GM23338 (cell line): Measurements from ENCODE around the gene IFI16. TPM values are rescaled to one million over a fixed set of nuclear protein-coding genes. Genes with fewer than 3 reads are reported as not detected.

Experiments used
- ATAC-seq: fragments of 200-7000 bp; cut with Tn5 transposase; 3 replicates; pipeline ENCODE4 v1.9.1; 2020
- DNase-seq: peaks from one replicate; pipeline ENCODE4 v3.0.0-alpha.2; 2015; ENCODE audit warnings: low spot score
- H2AFZ ChIP-seq: fragments of 200-600 bp; sonication (generic); 2 replicates; pipeline ENCODE4 v1.8.0; 2016; ENCODE audit warnings: antibody characterized with exemption, mild to moderate bottlenecking, moderate library complexity
- H3F3A ChIP-seq: fragments of 200-600 bp; sonication (generic); replicated peaks from 2 replicates; pipeline ENCODE4 v1.8.0; 2017; ENCODE audit warnings: antibody characterized with exemption, mixed run types, low read depth
- H3K27ac ChIP-seq: fragments of 200-600 bp; sonication (generic); 2 replicates; pipeline ENCODE4 v1.6.1; 2016; ENCODE audit warnings: low read depth
- H3K27me3 ChIP-seq: fragments of 200-600 bp; sonication (generic); 2 replicates; pipeline ENCODE4 v1.8.0; 2016; ENCODE audit warnings: mild to moderate bottlenecking, mixed run types, moderate library complexity; ENCODE audit not compliant: insufficient read depth
- H3K36me3 ChIP-seq: fragments of 200-600 bp; sonication (generic); 2 replicates; pipeline ENCODE4 v1.8.0; 2016; ENCODE audit warnings: mild to moderate bottlenecking; ENCODE audit not compliant: insufficient read depth
- H3K4me1 ChIP-seq: fragments of 200-600 bp; sonication (generic); 2 replicates; pipeline ENCODE4 v1.8.0; 2016; ENCODE audit warnings: mild to moderate bottlenecking, moderate library complexity; ENCODE audit not compliant: insufficient read depth
- H3K4me2 ChIP-seq: fragments of 200-600 bp; sonication (generic); 2 replicates; pipeline ENCODE4 v1.7.1; 2017; ENCODE audit warnings: mixed run types
- H3K4me3 ChIP-seq: fragments of 200-600 bp; sonication (generic); 2 replicates; pipeline ENCODE4 v1.6.1; 2016; ENCODE audit warnings: mixed run types
- H3K79me2 ChIP-seq: fragments of 200-600 bp; sonication (generic); replicated peaks from 2 replicates; pipeline ENCODE4 v1.8.0; 2017; ENCODE audit warnings: mild to moderate bottlenecking; ENCODE audit not compliant: insufficient read depth
- H3K9me2 ChIP-seq: fragments of 200-600 bp; sonication (generic); 2 replicates; pipeline ENCODE4 v1.8.0; 2017; ENCODE audit not compliant: insufficient read depth
- H4K20me1 ChIP-seq: fragments of 200-600 bp; sonication (generic); replicated peaks from 2 replicates; pipeline ENCODE4 v1.8.0; 2017; ENCODE audit warnings: mild to moderate bottlenecking; ENCODE audit not compliant: insufficient read depth
- H3K27ac Mint-ChIP-seq: 2 replicates; pipeline ENCODE4 v1.8.0; 2020; ENCODE audit warnings: inconsistent platforms, mild to moderate bottlenecking, moderate library complexity, mixed read lengths
- H3K27me3 Mint-ChIP-seq: 3 replicates; pipeline ENCODE4 v1.8.0; 2022; ENCODE audit warnings: low read depth, mild to moderate bottlenecking, moderate library complexity, mixed read lengths, inconsistent platforms; ENCODE audit not compliant: insufficient read depth, poor library complexity
- H3K36me3 Mint-ChIP-seq: 3 replicates; pipeline ENCODE4 v1.8.0; 2021; ENCODE audit warnings: low read depth, mild to moderate bottlenecking, inconsistent platforms, moderate library complexity, mixed read lengths
- H3K4me1 Mint-ChIP-seq: 3 replicates; pipeline ENCODE4 v1.8.0; 2020; ENCODE audit warnings: mild to moderate bottlenecking, inconsistent platforms, mixed read lengths
- H3K4me3 Mint-ChIP-seq: 3 replicates; pipeline ENCODE4 v1.8.0; 2021; ENCODE audit warnings: moderate library complexity, mild to moderate bottlenecking, inconsistent platforms, mixed read lengths
- H3K9me3 Mint-ChIP-seq: 3 replicates; pipeline ENCODE4 v1.8.0; 2020; ENCODE audit warnings: moderate library complexity, mild to moderate bottlenecking, inconsistent platforms, mixed read lengths
- CREB1 ChIP-seq: fragments of 250-450 bp; sonication (Bioruptor Pico); IDR thresholded peaks from 2 replicates; pipeline ENCODE4 v1.5.0; 2020; ENCODE audit warnings: low read depth, mild to moderate bottlenecking, moderate library complexity
- EZH2phosphoT487 ChIP-seq: fragments of 200-600 bp; sonication (generic); IDR thresholded peaks from one replicate; pipeline ENCODE4 v1.8.1; 2018; ENCODE audit warnings: antibody characterized with exemption; ENCODE audit not compliant: unreplicated experiment
- JUNB ChIP-seq: IDR thresholded peaks from one replicate; pipeline ENCODE4 v1.6.1; 2016; ENCODE audit warnings: antibody characterized with exemption; ENCODE audit not compliant: unreplicated experiment
- NANOG ChIP-seq: IDR thresholded peaks from 2 replicates; pipeline ENCODE4 v1.6.1; 2016; ENCODE audit warnings: antibody characterized with exemption, borderline replicate concordance
- POLR2AphosphoS5 ChIP-seq: IDR thresholded peaks from 2 replicates; pipeline ENCODE4 v1.6.1; 2016; ENCODE audit warnings: antibody characterized with exemption, low read depth
- STAT1 ChIP-seq: IDR thresholded peaks from one replicate; pipeline ENCODE4 v1.6.1; 2016; ENCODE audit warnings: antibody characterized with exemption; ENCODE audit not compliant: unreplicated experiment
- ZNF331 ChIP-seq: fragments of 250-450 bp; sonication (Bioruptor Pico); IDR thresholded peaks from 2 replicates; pipeline ENCODE4 v1.5.0; 2020; ENCODE audit warnings: low read depth, mild to moderate bottlenecking, moderate library complexity
- polyA plus RNA-seq: library from polyadenylated mRNA; unstranded; fragments of >200 nt; fragmentation: Nextera tagmentation; extraction: Ambion mirVana; gene quantifications from 2 replicates; pipeline ENCODE4 v1.2.1, GENCODE V29; 2016
- total RNA-seq: library from RNA; depleted of rRNA; stranded (reverse); fragments of >200 nt; shearing (Covaris generic); gene quantifications from 2 replicates; pipeline ENCODE4 v1.2.3, GENCODE V29; 2014
- TF ChIP-seq, protein P1 (sequence below): IDR thresholded peaks from 2 replicates; pipeline ENCODE4 v1.6.1; 2016; ENCODE audit warnings: antibody characterized with exemption
- TF ChIP-seq, protein P2 (sequence below): IDR thresholded peaks from one replicate; pipeline ENCODE4 v1.6.1; 2018; ENCODE audit warnings: antibody characterized with exemption; ENCODE audit not compliant: unreplicated experiment
- TF ChIP-seq, protein P3 (sequence below), 2 experiments: fragments of 200-600 bp in 1 of 2; sonication (generic) in 1 of 2; conservative IDR thresholded peaks; 2 replicates each; pipeline versions ENCODE4 v1.5.1 to v1.6.1; 2016 to 2017; ENCODE audit warnings: antibody characterized with exemption in 2 of 2, low read depth in 2 of 2, mild to moderate bottlenecking in 2 of 2, moderate library complexity in 1 of 2
- TF ChIP-seq, protein P4 (sequence below): fragments of 250-450 bp; sonication (Bioruptor Pico); IDR thresholded peaks from 2 replicates; pipeline ENCODE4 v1.5.0; 2020; ENCODE audit warnings: mild to moderate bottlenecking, moderate library complexity

IFI16 gene
- total and polyA plus RNA-seq, 2 experiments from 2014 or later, result 0.31 to 2.1 TPM

DNA sequence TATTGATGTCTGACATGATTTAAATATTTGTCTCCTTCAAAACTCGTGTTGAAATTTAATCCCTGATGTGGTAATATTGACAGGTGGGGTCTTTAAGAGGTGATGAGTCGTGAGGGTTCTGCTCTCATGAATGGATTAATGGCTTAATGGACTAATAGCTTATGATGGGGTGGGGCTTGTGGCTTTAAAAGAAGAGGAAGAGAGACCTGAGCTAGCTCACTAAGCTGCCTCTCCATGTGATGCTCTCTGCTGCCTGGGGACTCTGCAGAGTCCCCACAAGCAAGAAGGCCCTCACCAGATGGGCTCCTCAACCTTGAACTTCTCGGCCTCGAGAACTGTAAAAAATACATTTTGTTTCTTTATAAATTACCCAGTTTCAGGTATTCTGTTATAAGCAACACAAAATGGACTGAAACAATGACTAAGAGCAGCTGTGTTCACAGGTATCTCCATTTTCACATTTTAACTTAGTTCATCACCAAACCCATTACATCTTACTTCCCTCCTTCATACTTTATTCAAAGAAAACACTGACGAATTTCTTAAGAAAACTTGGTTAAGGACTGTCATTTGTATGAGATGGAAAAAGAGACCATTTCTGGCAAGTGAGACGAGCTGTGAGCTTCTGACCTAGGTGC is 79.0 kb downstream of the IFI16 start:
- H3K4me2 ChIP-seq, result no peak overlapping the region
- TF ChIP-seq NANOG (no peak), POLR2AphosphoS5 (no peak), JUNB (no peak), ZNF331 (CRISPR knock-in tag) (no peak), EZH2phosphoT487 (no peak), CREB1 (CRISPR knock-in tag) (no peak), STAT1 (no peak)
- TF ChIP-seq, protein P1, sequence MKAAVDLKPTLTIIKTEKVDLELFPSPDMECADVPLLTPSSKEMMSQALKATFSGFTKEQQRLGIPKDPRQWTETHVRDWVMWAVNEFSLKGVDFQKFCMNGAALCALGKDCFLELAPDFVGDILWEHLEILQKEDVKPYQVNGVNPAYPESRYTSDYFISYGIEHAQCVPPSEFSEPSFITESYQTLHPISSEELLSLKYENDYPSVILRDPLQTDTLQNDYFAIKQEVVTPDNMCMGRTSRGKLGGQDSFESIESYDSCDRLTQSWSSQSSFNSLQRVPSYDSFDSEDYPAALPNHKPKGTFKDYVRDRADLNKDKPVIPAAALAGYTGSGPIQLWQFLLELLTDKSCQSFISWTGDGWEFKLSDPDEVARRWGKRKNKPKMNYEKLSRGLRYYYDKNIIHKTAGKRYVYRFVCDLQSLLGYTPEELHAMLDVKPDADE, result no peak
- TF ChIP-seq, protein P2, sequence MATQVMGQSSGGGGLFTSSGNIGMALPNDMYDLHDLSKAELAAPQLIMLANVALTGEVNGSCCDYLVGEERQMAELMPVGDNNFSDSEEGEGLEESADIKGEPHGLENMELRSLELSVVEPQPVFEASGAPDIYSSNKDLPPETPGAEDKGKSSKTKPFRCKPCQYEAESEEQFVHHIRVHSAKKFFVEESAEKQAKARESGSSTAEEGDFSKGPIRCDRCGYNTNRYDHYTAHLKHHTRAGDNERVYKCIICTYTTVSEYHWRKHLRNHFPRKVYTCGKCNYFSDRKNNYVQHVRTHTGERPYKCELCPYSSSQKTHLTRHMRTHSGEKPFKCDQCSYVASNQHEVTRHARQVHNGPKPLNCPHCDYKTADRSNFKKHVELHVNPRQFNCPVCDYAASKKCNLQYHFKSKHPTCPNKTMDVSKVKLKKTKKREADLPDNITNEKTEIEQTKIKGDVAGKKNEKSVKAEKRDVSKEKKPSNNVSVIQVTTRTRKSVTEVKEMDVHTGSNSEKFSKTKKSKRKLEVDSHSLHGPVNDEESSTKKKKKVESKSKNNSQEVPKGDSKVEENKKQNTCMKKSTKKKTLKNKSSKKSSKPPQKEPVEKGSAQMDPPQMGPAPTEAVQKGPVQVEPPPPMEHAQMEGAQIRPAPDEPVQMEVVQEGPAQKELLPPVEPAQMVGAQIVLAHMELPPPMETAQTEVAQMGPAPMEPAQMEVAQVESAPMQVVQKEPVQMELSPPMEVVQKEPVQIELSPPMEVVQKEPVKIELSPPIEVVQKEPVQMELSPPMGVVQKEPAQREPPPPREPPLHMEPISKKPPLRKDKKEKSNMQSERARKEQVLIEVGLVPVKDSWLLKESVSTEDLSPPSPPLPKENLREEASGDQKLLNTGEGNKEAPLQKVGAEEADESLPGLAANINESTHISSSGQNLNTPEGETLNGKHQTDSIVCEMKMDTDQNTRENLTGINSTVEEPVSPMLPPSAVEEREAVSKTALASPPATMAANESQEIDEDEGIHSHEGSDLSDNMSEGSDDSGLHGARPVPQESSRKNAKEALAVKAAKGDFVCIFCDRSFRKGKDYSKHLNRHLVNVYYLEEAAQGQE, result no peak
- TF ChIP-seq, protein P3, sequence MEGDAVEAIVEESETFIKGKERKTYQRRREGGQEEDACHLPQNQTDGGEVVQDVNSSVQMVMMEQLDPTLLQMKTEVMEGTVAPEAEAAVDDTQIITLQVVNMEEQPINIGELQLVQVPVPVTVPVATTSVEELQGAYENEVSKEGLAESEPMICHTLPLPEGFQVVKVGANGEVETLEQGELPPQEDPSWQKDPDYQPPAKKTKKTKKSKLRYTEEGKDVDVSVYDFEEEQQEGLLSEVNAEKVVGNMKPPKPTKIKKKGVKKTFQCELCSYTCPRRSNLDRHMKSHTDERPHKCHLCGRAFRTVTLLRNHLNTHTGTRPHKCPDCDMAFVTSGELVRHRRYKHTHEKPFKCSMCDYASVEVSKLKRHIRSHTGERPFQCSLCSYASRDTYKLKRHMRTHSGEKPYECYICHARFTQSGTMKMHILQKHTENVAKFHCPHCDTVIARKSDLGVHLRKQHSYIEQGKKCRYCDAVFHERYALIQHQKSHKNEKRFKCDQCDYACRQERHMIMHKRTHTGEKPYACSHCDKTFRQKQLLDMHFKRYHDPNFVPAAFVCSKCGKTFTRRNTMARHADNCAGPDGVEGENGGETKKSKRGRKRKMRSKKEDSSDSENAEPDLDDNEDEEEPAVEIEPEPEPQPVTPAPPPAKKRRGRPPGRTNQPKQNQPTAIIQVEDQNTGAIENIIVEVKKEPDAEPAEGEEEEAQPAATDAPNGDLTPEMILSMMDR (conservative IDR thresholded peaks at IDR 0.05; ENCODE audit: low read depth in 2 of 2), result no peak
- TF ChIP-seq, protein P4, sequence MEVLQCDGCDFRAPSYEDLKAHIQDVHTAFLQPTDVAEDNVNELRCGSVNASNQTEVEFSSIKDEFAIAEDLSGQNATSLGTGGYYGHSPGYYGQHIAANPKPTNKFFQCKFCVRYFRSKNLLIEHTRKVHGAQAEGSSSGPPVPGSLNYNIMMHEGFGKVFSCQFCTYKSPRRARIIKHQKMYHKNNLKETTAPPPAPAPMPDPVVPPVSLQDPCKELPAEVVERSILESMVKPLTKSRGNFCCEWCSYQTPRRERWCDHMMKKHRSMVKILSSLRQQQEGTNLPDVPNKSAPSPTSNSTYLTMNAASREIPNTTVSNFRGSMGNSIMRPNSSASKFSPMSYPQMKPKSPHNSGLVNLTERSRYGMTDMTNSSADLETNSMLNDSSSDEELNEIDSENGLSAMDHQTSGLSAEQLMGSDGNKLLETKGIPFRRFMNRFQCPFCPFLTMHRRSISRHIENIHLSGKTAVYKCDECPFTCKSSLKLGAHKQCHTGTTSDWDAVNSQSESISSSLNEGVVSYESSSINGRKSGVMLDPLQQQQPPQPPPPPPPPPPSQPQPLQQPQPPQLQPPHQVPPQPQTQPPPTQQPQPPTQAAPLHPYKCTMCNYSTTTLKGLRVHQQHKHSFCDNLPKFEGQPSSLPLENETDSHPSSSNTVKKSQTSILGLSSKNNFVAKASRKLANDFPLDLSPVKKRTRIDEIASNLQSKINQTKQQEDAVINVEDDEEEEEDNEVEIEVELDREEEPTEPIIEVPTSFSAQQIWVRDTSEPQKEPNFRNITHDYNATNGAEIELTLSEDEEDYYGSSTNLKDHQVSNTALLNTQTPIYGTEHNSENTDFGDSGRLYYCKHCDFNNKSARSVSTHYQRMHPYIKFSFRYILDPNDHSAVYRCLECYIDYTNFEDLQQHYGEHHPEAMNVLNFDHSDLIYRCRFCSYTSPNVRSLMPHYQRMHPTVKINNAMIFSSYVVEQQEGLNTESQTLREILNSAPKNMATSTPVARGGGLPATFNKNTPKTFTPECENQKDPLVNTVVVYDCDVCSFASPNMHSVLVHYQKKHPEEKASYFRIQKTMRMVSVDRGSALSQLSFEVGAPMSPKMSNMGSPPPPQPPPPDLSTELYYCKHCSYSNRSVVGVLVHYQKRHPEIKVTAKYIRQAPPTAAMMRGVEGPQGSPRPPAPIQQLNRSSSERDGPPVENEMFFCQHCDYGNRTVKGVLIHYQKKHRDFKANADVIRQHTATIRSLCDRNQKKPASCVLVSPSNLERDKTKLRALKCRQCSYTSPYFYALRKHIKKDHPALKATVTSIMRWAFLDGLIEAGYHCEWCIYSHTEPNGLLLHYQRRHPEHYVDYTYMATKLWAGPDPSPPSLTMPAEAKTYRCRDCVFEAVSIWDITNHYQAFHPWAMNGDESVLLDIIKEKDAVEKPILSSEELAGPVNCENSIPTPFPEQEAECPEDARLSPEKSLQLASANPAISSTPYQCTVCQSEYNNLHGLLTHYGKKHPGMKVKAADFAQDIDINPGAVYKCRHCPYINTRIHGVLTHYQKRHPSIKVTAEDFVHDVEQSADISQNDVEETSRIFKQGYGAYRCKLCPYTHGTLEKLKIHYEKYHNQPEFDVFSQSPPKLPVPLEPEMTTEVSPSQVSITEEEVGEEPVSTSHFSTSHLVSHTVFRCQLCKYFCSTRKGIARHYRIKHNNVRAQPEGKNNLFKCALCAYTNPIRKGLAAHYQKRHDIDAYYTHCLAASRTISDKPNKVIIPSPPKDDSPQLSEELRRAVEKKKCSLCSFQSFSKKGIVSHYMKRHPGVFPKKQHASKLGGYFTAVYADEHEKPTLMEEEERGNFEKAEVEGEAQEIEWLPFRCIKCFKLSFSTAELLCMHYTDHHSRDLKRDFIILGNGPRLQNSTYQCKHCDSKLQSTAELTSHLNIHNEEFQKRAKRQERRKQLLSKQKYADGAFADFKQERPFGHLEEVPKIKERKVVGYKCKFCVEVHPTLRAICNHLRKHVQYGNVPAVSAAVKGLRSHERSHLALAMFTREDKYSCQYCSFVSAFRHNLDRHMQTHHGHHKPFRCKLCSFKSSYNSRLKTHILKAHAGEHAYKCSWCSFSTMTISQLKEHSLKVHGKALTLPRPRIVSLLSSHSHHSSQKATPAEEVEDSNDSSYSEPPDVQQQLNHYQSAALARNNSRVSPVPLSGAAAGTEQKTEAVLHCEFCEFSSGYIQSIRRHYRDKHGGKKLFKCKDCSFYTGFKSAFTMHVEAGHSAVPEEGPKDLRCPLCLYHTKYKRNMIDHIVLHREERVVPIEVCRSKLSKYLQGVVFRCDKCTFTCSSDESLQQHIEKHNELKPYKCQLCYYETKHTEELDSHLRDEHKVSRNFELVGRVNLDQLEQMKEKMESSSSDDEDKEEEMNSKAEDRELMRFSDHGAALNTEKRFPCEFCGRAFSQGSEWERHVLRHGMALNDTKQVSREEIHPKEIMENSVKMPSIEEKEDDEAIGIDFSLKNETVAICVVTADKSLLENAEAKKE (CRISPR knock-in tag), result no peak
- Mint-ChIP-seq H3K27ac (no peak overlapping the region), H3K36me3 (no peaks in the 10 kb centered on the region), H3K4me1 (no peaks in the 10 kb centered on the region), H3K4me3 (no peak overlapping the region), H3K27me3 (no peaks in the 10 kb centered on the region), H3K9me3 (no peaks in the 10 kb centered on the region)
- no peak overlapping the region for H2AFZ ChIP-seq
- H3K79me2 ChIP-seq, result no peaks in the 10 kb centered on the region
- H3K27me3 ChIP-seq, result no peaks in the 10 kb centered on the region
- no peaks in the 10 kb centered on the region for H3F3A ChIP-seq
- ATAC-seq (no peak), DNase-seq (no peak)
- no peaks in the 10 kb centered on the region for H3K36me3 ChIP-seq
- no peak overlapping the region for H3K27ac ChIP-seq
- H3K9me2 ChIP-seq, result no peaks in the 10 kb centered on the region
- no peaks in the 10 kb centered on the region for H3K4me1 ChIP-seq
- no peak overlapping the region for H3K4me3 ChIP-seq
- H4K20me1 ChIP-seq, result no peaks in the 10 kb centered on the region
